Lower leg skin (tissue), 3 donors: ENCODE data around the gene JAGN1.

Experiments used
- POLR2A ChIP-seq, 2 donors: fragments of 450-650 bp; IDR thresholded peaks; one replicate each; pipeline ENCODE4 v1.6.1; 2016 to 2017; ENCODE audit warnings: antibody characterized with exemption in 2 of 2, mild to moderate bottlenecking in 1 of 2, moderate library complexity in 1 of 2
- TF ChIP-seq, protein P1 (sequence below), 3 donors: fragments of 450-650 bp; IDR thresholded peaks; one replicate each; pipeline ENCODE4 v1.5.1; 2016; ENCODE audit warnings: antibody characterized with exemption in 3 of 3, mild to moderate bottlenecking in 3 of 3, moderate library complexity in 2 of 3

DNA sequence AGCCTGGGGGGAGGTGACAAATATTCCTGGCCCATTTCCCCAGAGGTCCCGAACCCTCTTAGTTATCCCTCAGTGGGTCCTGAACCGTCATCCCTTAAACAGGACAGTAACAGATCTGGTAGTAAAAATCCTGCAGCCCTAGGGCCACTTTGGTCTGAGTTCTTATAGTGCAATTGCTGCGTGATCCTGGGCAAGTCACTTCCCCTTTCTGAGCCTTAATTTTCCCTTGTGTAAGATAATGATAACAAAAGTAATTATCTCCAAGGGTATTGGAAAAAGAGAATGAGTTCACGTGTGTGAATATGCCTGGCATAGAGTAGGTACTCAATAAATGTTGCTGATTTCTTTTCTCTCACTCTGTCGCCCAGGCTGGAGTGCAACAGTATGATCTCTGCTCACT lies 2.9 kb upstream of the JAGN1 start:
- TF ChIP-seq, protein P1, sequence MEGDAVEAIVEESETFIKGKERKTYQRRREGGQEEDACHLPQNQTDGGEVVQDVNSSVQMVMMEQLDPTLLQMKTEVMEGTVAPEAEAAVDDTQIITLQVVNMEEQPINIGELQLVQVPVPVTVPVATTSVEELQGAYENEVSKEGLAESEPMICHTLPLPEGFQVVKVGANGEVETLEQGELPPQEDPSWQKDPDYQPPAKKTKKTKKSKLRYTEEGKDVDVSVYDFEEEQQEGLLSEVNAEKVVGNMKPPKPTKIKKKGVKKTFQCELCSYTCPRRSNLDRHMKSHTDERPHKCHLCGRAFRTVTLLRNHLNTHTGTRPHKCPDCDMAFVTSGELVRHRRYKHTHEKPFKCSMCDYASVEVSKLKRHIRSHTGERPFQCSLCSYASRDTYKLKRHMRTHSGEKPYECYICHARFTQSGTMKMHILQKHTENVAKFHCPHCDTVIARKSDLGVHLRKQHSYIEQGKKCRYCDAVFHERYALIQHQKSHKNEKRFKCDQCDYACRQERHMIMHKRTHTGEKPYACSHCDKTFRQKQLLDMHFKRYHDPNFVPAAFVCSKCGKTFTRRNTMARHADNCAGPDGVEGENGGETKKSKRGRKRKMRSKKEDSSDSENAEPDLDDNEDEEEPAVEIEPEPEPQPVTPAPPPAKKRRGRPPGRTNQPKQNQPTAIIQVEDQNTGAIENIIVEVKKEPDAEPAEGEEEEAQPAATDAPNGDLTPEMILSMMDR (IDR thresholded peaks at IDR 0.05), result no peak
- no peak for TF ChIP-seq POLR2A (IDR thresholded peaks at IDR 0.05)
